Measurements from ENCODE around the gene CCNB3.

The CCNB3 gene

GRCh38 chrX:50372966-50373365 lies 168.4 kb downstream of the CCNB3 start:
- no peak for DNase-seq

GRCh38 chrX:50375481-50376267 lies 171.1 kb downstream of the CCNB3 start:
- no peak for DNase-seq

DNA sequence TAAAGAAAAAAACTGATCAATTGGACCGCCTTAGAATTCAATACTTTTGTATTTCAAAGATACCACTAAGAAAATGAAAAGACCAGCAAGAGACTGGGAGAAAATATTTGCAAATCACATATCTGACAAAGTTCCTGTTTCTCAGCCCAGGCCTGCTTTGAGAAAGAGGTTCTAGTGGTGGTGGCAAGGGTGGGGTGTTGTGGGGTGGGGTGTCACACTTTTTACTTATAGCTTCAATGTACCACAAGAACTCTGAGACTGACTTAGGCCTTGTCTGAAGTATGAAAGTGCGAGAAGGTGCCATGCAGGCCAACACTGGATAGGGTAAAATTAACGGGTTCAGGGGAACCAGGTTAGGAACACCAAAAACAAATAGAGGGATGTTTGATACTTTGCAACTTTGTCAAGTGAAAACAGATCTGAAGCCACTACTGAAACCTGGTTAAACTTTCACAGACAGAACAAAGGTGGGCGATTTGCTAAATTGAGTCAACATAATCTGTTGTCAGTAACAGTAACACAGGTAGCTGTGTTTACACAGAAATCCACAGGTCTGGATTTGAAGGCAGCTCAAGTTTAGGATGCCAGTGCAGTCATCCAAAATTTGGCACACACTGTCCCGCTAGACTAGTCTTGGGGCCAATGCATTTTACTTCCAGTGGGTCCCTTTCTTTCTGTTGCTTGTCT lies 177.3 kb downstream of the CCNB3 start:
- no peak for DNase-seq

- no peak for DNase-seq
Measured at GRCh38 chrX:50386520-50386919, 182.0 kb downstream of the CCNB3 start.

GRCh38 chrX:50393902-50394301 lies 189.3 kb downstream of the CCNB3 start:
- DNase-seq, result no peak

All from CD4-positive, alpha-beta T cell treated with Interleukin-10 for 1 hour (primary cell).